Spleen (tissue), 11 donors: ENCODE data around the gene PRSS57. TPM values are rescaled to one million over a fixed set of nuclear protein-coding genes. Genes with fewer than 3 reads are reported as not detected.

Source experiments
- DNase-seq: peaks from one replicate; pipeline ENCODE4 v3.0.0-alpha.2; 2020
- H3K27ac ChIP-seq, 8 donors: fragments of 200-600 bp; sonication (generic) in 7 of 8; 1 replicate in 4 of 8; 2 replicates in 4 of 8; pipeline versions ENCODE4 v1.5.0 to v1.8.0; 2016 to 2021; ENCODE audit warnings: inconsistent platforms in 4 of 8, mild to moderate bottlenecking in 4 of 8, moderate library complexity in 1 of 8
- H3K27me3 ChIP-seq, 7 donors: fragments of 200-600 bp; sonication (generic) in 6 of 7; replicated peaks in 1 of 7; 1 replicate in 4 of 7; 2 replicates in 3 of 7; pipeline versions ENCODE4 v1.5.0 to v1.8.0; 2016 to 2021; ENCODE audit warnings: inconsistent platforms in 3 of 7, mild to moderate bottlenecking in 1 of 7
- H3K36me3 ChIP-seq, 6 donors: fragments of 200-600 bp; sonication (generic) in 5 of 6; 1 replicate in 4 of 6; 2 replicates in 2 of 6; pipeline versions ENCODE4 v1.5.0 to v1.8.0; 2016 to 2021; ENCODE audit warnings: inconsistent platforms in 2 of 6
- H3K4me1 ChIP-seq, 6 donors: fragments of 200-600 bp; sonication (generic) in 5 of 6; 1 replicate in 3 of 6; 2 replicates in 3 of 6; pipeline versions ENCODE4 v1.5.0 to v1.8.0; 2016 to 2021; ENCODE audit warnings: inconsistent platforms in 3 of 6
- H3K4me3 ChIP-seq, 8 donors: fragments of 200-600 bp; sonication (generic) in 7 of 8; 1 replicate in 4 of 8; 2 replicates in 4 of 8; pipeline versions ENCODE4 v1.5.0 to v1.8.0; 2016 to 2021; ENCODE audit warnings: inconsistent platforms in 4 of 8, mild to moderate bottlenecking in 4 of 8, moderate library complexity in 2 of 8
- H3K9me3 ChIP-seq, 8 donors: fragments of 200-600 bp; sonication (generic) in 7 of 8; 1 replicate in 4 of 8; 2 replicates in 4 of 8; pipeline versions ENCODE4 v1.5.0 to v1.8.0; 2016 to 2021; ENCODE audit warnings: inconsistent platforms in 4 of 8
- CTCF ChIP-seq, 11 experiments: fragments of 200-600 bp in 7 of 11; fragments of 450-650 bp in 4 of 11; sonication (generic) in 4 of 11; IDR thresholded peaks in 8 of 11; conservative IDR thresholded peaks in 3 of 11; 1 replicate in 7 of 11; 2 replicates in 4 of 11; pipeline versions ENCODE4 v1.4.0 to v1.8.0; 2016 to 2021; ENCODE audit warnings: antibody characterized with exemption in 11 of 11, inconsistent platforms in 4 of 11, mild to moderate bottlenecking in 1 of 11
- POLR2A ChIP-seq, 3 donors: fragments of 450-650 bp; IDR thresholded peaks; one replicate each; pipeline ENCODE4 v1.5.1; 2017; ENCODE audit warnings: antibody characterized with exemption in 3 of 3, mild to moderate bottlenecking in 1 of 3
- POLR2AphosphoS5 ChIP-seq, 3 donors: sonication (generic); formaldehyde crosslinking; IDR thresholded peaks; one replicate each; pipeline ENCODE4 v1.5.1; 2017; ENCODE audit warnings: antibody characterized with exemption in 3 of 3
- WGBS, 5 donors: extraction: QIAGEN DNeasy Blood & Tissue Kit in 3 of 5; methylation state at CpG; one replicate each; pipeline versions ENCODE4 v1.1.5 to v1.1.7; 2013 to 2018; 5-methylcytosine and 5-hydroxymethylcytosine counted together
- intact Hi-C: fragments of 100-400 bp; cut with DNase I; formaldehyde crosslinking; loops from one replicate; pipeline ENCODE4 v1.15.0; 2023; ENCODE audit warnings: low total_unique reads
- polyA plus RNA-seq, 3 donors: library from polyadenylated mRNA; stranded (reverse); fragments of 200-250 nt; gene quantifications; one replicate each; pipeline ENCODE4 v1.2.1, GENCODE V29; 2013
- total RNA-seq, 7 donors: library from RNA; depleted of rRNA in 3 of 7; stranded (reverse); fragments of >200 nt in 3 of 7; fragmentation: NEBNext Ultra II Directional in 4 of 7; extraction: Animal tissue kit (Norgen Biotek cat#: 25700) in 4 of 7; gene quantifications; one replicate each; pipeline versions ENCODE4 v1.1.0 to v1.2.1, GENCODE V29; 2016 to 2021
- donor health status: healthy with polysubstance abuse.
- donor health status: DM: no; HTN: no; CAD: no; lungs with moderate emphysema.
- donor health status: DM: no; HTN: no; CAD: no.
- donor health status: Bipolar disorder and iron deficiency.
- donor health status: healthy.
- donor health status: DM: no; HTN: no; CAD: no.
- donor health status: DM: yes; HTN: yes; CAD: no.

PRSS57 gene
- total and polyA plus RNA-seq, 10 donors: 0.24 to 2.5 (median 0.54) TPM; not detected in 2

- peak overlapping the region in 5 of 8 donors; percentile 6 to 100 (median 98) for H3K4me3 ChIP-seq
- intact Hi-C loops: no loop called here
- H3K36me3 ChIP-seq: peaks cover 0 to 53% (median 16%) of the 10 kb centered on the region in 6 donors
- H3K4me1 ChIP-seq: peaks cover 53 to 92% (median 82%) of the 10 kb centered on the region in 6 donors
- H3K27ac ChIP-seq: peak overlapping the region; percentile 84 to 99 (median 98)
- no peaks in the 10 kb centered on the region for H3K9me3 ChIP-seq
- peak; percentile 88 for DNase-seq
- H3K27me3 ChIP-seq: no peaks in the 10 kb centered on the region
- TF ChIP-seq POLR2A (IDR thresholded peaks at IDR 0.05) (no peak), CTCF (IDR thresholded peaks at IDR 0.05 in 8 of 11, conservative IDR thresholded peaks at IDR 0.05 in 3 of 11) (no peak), POLR2AphosphoS5 (IDR thresholded peaks at IDR 0.05) (peak in 2 of 3 donors; percentile 51 to 69)
- WGBS, 5 donors: 45 to 81% (median 61%) methylated on average over 30 to 50 of the region's 50 CpGs
These were observed 36.1 kb downstream of the PRSS57 start for GRCh38 chr19:658916-659839.

GRCh38 chr19:658059-658839 is 37.0 kb downstream of the PRSS57 start:
- H3K27ac ChIP-seq: peak overlapping the region; percentile 61 to 99 (median 98)
- no peaks in the 10 kb centered on the region for H3K9me3 ChIP-seq
- H3K27me3 ChIP-seq: no peaks in the 10 kb centered on the region
- 70 to 87% (median 81%) methylated on average over 7 to 33 of the region's 33 CpGs for WGBS, 5 donors
- intact Hi-C loops: no loop called here
- peak overlapping the region in 3 of 8 donors; percentile 9 to 100 (median 99) for H3K4me3 ChIP-seq
- peaks cover 0 to 62% (median 25%) of the 10 kb centered on the region in 6 donors for H3K36me3 ChIP-seq
- peak; percentile 76 for DNase-seq
- TF ChIP-seq POLR2AphosphoS5 (IDR thresholded peaks at IDR 0.05) (no peak), POLR2A (IDR thresholded peaks at IDR 0.05) (no peak), CTCF (IDR thresholded peaks at IDR 0.05 in 8 of 11, conservative IDR thresholded peaks at IDR 0.05 in 3 of 11) (no peak)
- peaks cover 46 to 92% (median 78%) of the 10 kb centered on the region in 6 donors for H3K4me1 ChIP-seq

- peak; percentile 74 for DNase-seq
- Histone ChIP-seq H3K9me3 (no peaks in the 10 kb centered on the region), H3K27ac (peak overlapping the region in 5 of 8 donors; percentile 97 to 99 (median 98)), H3K27me3 (no peaks in the 10 kb centered on the region), H3K4me1 (peaks cover 46 to 98% (median 80%) of the 10 kb centered on the region in 6 donors), H3K36me3 (peaks cover 0 to 69% (median 31%) of the 10 kb centered on the region in 6 donors), H3K4me3 (peak overlapping the region in 1 of 8 donors; percentile 1)
- TF ChIP-seq CTCF (IDR thresholded peaks at IDR 0.05 in 8 of 11, conservative IDR thresholded peaks at IDR 0.05 in 3 of 11) (no peak), POLR2A (IDR thresholded peaks at IDR 0.05) (no peak)
- WGBS, 5 donors: 74 to 86% (median 78%) methylated on average over 6 to 19 of the region's 19 CpGs
- intact Hi-C loops: no loop called here
These were observed 37.6 kb downstream of the PRSS57 start for GRCh38 chr19:657611-658010.
